RPMI7951 (cell line): Measurements from ENCODE around the gene MRPL21. TPM values are rescaled to one million over a fixed set of nuclear protein-coding genes. Genes with fewer than 3 reads are reported as not detected.
A peak's percentile ranks its signal among the peaks of the same experiment; 100 is the strongest.
"Not testable (repeated sequence)": the region's sequence is repeated elsewhere in the genome, so short reads cannot be mapped to it uniquely, and the experiment has no call there.

ENCODE experiments used
- DNase-seq: peaks from one replicate; pipeline ENCODE4 v3.0.0-alpha.2; 2012; ENCODE audit warnings: low read depth
- total RNA-seq: library from RNA; depleted of rRNA; stranded (reverse); fragments of >200 nt; shearing (Covaris generic); gene quantifications from 2 replicates; pipeline ENCODE4 v1.2.3, GENCODE V29; 2014

Gene MRPL21
- total RNA-seq, 1 experiment from 2014 or later, result 134 TPM

DNA sequence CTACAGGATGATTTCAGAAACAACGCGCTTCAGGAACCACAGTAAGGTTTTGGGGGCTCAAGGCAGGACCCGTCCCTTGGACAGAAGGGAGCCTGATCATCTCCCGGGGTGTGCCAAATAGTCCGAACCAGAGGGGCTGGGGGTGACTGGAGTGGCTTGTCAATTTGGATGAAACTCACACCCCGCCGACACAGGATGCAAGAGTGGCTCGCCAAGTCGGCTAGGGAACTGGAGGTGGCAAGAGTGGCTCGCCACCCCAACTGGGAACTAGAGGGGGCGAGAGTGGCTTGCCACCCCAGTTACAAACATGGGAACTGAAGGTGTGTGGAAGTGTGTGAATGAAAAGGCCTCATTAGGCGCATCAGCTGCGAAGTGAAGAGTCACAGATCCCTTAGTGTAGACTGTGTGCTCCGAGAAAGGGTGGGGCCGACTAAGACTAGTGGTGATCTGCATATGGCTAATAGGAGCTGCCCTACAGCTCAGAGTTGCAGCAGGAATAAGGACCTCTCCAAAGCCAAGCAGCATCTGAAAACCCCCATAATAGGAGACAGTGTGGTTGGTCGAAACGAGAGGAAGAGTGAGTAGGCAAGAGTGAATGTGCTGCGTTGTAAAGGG, 35.3 kb downstream of the MRPL21 start:
- DNase-seq, result no peak

DNA sequence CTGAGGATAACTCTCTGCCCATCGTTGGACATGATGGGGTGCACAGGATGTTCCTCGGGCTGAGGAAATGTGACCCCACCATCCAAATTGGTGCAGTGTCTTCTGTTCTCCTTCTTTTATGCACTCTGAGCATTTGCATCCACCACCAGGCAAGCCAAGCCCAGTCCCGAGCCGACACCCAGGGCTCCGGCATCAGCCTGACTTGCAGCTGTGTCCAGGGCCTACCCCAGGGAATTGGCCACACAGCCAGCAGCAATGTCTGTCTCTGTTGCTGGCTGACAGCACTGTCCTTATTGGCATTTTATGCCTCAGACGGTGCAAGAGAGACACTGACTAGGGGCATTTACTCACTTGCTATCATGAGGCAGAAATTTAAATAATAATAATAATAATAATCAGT, 36.6 kb downstream of the MRPL21 start:
- no peak for DNase-seq

DNA sequence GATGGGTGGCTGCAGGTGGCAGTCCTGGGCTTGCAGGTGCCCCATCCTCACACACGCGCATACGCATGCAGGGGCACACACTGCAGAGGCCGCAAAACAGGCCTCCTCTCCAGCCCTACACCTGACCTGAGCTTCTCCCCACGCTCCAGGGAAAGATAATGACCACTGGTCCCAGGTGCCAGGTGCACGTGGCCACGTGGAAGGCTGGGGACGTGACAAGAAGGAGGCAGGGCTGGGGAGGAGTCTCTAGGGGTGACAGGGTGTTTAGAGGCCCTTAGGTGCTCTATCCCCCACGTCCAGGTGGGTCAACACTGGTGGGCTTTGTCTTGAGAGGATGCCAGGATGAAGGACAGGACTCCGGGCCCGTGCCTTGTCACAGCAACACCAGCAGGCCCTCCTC, 38.4 kb downstream of the MRPL21 start:
- DNase-seq, result no peak

DNA sequence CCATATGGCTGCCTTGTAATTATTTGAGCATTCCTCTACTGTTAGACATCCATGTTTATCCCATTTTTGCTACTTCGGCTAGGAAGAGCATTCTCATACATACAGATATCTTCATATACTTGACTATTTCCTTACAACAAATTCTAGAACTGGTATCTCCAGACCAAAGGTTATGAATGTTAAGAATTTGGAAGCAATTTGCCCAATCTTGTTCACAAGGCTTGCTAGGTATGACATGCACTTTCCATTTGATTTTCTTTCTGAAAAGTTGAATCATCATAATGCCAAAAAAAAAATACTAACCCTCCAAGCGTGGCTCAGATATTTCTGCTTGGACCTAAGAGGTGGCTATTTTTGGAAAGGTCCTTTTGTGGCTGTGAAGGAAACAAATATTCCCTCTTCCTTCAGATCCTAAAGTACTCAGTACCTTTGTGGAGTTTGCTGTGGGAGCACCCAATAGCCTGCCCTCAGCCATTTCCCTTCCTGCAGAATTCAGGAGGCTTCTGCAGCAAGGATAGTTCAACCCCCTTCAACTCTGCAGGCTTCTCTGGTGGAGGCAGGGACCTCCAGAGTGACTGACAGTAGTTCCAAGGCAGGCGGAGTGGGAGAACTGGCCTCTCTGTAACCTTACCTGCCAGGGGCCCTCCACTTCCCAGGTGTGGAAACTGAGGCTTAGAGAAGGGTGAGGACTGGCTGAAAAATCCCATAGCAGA, 39.9 kb downstream of the MRPL21 start:
- DNase-seq, result no peak

DNA sequence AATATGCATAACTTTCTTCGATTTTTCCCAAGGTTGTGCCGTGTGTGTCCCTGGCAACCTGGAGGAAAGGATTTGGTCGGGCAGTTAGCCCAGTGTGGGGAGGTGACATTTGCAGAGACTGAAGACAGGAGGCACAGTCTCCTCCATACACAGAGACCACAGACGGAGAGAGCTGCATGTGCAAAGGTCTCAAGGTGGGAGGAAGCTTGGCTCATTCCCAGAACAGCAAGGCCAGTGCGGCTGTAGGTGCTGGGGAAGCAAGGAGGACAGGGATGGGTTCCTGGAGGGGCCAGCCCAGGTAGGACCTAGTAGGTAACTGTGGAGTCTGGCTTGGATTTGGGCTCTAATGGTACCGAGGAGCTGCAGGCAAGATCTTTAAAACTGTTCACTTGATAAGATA, 41.2 kb downstream of the MRPL21 start:
- DNase-seq, result no peak

DNA sequence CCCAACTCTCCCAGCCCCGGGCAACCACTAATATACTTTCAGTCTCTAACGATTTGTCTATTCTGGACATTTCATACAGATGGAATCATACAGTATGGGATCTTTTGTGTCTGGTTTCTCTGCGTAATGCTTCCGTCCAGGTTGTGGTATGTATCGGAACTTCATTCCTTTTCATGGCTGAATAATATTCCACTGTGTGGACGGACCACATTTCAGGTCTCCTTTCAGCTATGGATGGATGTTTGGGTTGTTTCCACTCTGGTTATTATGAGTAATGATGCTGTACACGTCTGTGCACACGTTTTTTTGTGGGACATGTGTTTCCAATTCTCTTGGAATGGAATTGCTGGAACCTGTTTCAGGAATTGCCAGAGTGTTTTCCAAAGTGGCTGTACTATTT, 44.5 kb downstream of the MRPL21 start:
- no peak for DNase-seq

DNA sequence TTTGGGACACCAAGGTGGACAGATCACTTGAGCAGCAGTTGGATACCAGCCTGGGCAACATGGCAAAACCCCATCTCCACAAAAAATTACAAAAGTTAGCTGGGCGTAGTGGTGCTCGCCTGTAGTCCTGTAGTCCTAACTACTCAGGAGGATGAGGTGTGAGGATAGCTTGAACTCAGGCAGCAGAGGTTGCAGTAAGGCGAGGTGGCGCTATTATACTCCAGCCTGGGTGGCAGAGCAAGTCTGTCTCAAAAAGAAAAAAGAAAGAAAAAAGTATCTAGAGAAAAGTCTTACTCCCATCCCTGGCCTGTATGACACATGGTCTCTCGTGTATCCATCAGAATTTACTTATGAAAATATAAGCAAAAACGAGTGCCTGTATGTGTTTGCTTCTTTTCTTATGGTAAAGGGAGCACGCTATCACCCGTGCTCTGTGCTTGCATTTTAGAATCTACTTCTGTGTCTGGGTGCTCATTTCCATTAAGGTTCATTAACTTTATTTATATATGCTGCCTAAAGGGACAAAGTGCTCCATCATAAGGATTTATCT, 46.5 kb downstream of the MRPL21 start:
- DNase-seq, result no peak

DNA sequence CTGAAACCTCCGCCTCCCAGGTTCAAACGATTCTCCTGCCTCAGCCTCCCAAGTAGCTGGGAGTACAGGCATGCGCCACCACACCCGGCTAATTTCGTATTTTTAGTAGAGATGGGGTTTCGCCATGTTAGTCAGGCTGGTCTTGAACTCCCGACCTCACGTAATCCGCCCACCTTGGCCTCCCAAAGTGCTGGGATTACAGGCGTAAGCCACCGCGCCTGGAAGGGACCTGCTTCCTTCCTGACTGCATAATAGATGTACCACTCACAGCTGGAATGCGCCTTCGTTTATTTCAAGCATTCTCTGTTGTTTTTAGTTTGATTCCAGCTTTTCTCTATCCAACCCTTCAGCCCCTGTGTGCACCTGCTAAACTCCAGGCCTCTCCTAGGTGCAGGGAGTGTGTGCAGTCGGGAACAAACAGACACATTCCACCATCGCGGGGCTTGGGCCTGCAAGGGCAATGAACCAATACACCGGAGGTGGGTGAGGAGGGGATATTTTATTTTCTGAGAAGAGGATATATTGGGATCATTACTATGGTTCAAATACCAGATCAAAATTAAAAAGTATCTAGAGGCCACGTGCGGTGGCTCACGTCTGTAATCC, 47.1 kb downstream of the MRPL21 start:
- not testable (repeated sequence) for DNase-seq

DNA sequence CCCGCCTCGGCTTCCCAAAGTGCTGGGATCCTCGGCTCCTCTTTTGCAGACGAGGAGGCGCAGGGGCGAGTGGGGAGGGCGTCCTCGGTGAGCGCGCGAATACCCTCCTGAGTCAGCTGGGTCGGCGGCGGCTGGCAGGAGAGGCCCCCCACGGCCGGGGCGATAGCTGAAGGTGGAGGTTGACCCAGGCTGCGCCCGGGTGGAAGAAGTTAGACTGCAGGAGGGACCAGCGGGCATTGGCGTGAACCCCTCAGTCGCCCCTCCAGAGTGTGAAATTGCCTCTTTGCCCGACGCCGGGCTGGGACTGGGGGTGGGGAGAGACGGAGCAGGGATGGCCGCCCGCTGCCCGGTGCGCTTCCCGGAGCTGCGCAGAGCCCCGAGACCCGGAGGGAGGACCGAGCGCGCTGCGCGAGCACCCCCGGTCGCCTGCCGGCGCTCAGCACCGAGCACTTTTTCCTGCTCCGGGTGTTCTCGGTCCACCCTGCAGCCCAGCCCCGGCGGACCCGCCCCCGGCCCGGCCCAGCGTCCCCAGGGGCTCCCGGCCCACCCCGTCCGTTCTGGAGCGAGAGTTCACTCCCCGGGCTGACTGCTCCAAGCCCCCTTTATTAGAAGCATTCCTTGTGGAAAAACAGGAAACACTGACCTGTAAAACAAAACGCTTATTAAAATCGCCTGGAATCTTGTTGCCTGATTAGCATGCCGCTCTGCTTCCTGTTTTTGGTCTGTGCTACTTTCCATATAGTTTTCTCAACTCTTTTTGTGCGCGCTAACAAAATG, 48.2 kb downstream of the MRPL21 start:
- peak; percentile 48 for DNase-seq

DNA sequence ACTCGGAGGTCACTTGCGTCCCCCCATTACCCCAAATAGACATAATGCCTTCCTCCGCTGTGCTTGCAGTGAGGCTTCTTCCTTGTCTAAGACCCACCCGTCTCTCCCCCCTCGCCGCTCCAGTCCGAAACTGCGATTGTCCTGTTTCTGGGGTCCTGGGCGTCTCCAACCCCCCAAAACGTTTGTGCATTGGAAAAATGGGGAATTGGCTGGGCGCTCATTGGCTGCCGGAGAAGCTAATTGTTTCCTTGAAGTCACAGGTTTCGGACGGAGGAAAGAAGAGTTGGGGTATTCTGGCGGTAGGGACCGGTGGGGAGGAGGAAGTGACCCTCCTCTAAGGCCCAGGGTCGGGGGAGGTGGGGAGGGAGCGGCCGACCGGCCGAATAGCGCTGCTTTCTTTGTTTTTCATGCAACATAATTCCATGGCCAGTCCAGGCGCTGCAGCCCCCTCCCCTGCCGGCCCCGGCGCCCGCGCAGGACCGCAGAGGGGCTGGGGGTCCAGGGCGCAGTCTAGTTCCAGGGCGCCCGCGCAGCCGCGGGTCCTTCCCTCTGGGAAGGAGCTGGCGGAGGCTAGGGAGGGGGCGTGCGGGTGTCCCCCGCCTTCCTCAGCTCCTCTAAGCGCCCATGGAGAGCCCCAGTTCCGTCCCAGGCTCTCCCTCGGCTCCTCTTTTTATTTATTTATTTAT, 49.2 kb downstream of the MRPL21 start:
- no peak for DNase-seq

DNA sequence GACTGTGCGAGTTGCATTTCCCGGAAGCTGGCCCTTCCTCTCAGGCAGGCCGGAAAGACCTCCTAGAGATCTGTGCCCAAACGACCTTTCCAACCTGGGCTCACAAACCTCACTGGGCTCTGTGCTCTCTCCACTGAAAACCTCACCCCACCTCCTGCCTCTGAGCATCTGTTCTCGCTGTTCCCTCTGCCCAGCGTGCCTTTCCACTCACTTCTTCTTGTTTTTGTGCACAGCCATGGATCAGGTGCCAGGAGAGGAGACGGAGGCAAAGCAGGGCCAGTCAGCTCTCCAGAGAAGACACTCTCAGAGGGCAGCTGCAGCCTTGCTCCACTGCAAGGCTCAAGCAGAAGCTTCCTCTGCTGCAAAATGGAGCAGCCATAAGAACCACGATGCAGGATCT, 51.0 kb downstream of the MRPL21 start:
- no peak for DNase-seq

DNA sequence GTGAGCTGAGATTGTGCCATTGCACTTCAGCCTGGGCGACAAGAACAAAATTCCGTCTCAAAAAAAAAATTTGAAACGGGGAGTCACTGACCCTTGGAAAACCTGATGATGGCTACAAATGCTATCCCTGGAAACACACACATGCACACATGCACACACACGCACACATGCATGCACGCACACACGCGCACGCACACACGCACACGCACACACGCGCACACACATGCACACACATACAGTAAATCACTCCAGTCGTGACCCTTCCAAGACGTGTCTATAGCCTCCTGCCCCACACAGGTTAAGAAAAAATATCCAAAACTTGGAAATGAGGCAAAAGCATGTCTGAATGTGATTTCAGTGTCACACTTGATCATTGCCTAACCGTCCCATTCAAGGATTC, 55.2 kb downstream of the MRPL21 start:
- no peak for DNase-seq

DNA sequence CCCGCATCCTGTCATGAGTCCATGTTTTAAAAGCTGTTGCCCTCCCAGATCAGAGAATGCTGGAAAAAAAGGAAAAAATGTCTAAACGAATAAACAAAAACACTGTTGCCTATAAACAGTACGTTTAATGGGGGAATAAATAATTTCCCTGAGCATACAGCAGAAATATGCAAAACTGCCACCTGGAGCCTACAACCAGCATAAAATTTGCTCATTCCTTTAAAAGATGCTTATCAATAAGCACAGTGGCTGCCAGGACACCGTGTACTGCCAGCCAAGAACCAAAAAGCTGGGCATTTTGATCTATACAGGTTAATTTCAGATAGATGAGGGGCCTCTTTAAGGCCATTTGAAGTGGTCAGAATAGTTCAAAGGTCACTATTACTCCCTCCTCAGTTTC, 56.2 kb downstream of the MRPL21 start:
- DNase-seq, result no peak

DNA sequence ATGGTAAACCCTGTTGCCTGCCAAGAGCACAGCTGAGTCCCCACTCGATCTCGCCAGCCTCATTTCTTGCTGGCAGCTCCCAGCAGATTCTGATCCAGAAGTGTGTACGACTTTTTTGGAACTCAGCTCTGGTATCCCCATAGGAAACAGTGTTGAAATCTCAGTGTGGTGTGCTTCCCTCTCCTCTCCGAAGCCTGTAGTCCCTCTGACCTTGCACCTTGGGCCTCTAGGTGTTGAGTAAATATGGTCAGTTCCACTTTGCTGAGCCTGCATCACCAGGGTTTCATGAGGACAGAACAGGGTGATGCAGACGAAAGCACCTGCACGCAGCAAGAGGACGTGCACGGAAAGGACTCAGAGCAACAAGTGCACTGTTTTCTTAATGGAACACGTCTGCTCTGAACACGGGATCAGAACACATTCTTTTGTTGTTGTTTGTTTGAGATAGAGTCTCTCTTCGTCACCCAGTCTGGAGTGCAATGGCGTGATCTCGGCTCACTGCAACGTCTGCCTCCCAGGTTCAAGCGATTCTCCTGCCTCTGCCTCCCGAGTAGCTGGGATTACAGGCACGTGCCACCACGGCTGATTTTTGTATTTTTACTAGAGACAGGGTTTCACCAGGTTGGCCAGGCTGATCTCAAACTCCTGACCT, 58.2 kb downstream of the MRPL21 start:
- DNase-seq, result no peak

DNA sequence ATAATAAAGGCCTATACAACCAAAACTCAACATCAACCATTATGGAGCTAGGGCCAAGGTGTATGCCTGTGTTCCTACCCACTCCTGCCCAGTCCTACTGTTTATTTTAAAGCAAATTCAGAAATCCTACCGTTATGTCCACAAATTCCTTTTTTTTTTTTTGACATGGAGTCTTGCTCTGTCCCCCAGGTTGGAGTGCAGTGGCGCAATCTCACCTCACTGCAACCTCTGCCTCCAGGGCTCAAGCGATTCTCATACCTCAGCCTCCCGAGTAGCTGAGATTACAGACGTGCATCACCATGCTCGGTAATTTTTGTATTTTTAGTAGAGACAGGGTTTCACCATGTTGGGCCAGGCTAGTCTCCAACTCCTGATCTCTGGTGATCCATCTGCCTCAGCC, 58.8 kb downstream of the MRPL21 start:
- DNase-seq, result no peak

DNA sequence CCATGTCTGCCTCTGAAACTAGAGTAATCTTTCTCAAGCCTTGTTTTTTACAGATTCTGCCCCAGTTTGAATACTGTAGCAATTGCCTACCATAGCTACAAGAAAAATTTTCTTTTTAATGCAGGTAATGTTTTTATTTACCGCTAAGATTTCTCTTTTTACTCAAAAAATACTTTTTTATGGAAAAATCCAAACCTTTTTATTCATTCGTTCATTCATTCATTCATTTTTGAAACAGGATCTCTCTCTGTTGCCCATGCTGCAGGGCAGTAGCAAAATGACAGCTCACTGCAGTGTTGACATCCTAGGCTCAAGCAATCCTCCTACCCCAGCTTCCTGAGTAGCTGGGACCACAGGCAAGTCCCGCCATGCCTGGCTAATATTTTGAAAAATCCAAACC, 59.3 kb downstream of the MRPL21 start:
- no peak for DNase-seq

DNA sequence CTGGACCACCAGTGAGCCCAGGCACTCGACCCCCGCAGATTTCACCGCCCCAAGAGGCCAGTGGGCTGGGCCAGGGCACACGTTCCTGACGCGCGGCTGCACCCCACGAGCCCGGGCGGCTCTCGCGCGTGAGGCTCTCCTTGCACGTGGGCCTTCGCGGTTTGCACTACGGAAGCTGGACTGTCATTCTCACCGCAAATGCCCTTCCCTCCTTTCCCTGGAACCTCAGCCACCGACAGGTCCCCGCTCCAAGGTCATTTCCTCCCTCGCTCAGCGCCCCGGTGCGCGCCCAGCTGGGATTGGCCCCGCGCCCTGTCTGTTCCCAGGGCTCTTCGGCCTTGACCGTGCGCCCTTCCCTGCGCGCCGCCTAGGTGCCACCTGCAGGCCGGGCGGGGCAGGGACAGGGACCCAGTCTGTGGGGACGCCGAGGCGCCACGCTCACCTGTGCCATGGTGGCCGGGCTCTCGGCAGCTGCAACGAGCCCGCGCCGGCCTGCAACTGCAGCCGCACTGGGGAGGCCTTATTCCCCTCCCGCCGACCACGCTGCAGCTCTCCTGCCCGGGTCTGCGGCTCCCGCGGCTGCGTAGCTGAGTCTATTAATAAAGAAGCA, 59.8 kb downstream of the MRPL21 start:
- DNase-seq, result peak; percentile 43

DNA sequence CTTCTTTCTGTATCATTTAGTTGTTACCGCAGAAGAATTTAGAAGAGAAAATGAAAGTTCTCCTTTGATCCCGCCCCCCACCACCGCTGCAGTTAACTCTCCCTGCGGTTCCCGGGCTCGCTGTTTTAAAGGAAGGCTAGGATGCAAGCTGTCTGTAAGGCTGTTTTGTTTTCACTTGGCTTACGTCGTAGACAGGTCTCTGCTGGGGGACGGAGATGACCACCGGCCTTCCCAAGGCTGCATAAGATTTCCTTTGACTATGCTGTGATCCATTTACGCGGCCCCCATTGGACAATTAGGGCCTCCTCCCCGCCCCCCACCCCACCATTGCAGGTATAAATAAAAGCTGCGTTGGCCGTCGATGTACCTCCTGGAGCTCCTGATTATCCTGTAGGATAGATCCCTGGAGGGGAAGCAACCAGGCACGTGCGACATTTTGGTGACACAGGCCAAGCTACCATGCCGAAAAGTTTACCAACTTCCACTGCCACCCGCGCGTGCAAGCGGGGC, 60.5 kb downstream of the MRPL21 start:
- peak; percentile 48 for DNase-seq

DNA sequence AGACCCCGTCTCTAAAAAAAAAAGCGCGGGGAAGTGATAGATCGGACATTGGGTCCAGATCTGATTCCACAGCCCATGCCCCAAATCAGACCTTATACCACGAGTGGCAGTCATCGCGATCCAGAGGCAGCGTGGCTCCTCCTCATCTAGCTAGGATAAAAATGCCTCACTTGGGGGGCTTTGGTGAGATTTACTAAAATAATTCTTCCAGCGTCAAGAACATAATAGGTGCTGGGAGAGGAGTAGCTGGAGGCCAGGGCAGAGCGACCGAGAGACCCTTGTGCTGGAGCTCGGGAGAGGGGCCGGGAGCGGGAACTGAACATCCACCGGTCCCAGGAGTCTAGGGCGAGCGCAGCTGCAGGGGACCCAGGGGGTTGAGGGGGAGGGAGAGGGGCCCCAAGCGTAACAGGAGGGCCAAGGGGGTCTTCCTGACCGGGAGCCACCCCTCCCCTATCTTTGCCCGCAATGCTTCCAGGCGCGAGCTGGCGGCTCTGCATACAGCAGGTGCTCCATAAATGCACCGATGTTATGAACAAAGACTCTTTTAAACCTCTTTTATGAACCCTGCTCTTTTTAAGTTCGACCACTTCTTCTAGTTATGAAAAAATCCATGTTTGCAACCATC, 61.1 kb downstream of the MRPL21 start:
- no peak for DNase-seq
